ENCODE data around the gene LAMB3.

GRCh38 chr1:209643285-209644020 is 8.8 kb downstream of the LAMB3 start:
- TF ChIP-seq, protein P1, sequence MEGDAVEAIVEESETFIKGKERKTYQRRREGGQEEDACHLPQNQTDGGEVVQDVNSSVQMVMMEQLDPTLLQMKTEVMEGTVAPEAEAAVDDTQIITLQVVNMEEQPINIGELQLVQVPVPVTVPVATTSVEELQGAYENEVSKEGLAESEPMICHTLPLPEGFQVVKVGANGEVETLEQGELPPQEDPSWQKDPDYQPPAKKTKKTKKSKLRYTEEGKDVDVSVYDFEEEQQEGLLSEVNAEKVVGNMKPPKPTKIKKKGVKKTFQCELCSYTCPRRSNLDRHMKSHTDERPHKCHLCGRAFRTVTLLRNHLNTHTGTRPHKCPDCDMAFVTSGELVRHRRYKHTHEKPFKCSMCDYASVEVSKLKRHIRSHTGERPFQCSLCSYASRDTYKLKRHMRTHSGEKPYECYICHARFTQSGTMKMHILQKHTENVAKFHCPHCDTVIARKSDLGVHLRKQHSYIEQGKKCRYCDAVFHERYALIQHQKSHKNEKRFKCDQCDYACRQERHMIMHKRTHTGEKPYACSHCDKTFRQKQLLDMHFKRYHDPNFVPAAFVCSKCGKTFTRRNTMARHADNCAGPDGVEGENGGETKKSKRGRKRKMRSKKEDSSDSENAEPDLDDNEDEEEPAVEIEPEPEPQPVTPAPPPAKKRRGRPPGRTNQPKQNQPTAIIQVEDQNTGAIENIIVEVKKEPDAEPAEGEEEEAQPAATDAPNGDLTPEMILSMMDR (IDR thresholded peaks at IDR 0.05) = no peak
- no peak for TF ChIP-seq EZH2 (IDR thresholded peaks at IDR 0.05; ENCODE audit: borderline replicate concordance, insufficient read depth, low read depth, low read length, poor library complexity, severe bottlenecking)
